Stimulated activated CD4-positive, alpha-beta T cell treated with anti-CD3 and anti-CD28 coated beads, TNF-alpha, amount 100 ng/mL, for 48 hours (primary cell): ENCODE measurements around the gene NCAM1.
"Not testable (repeated sequence)": the region's sequence is repeated elsewhere in the genome, so short reads cannot be mapped to it uniquely, and the experiment has no call there.

Source experiments
- DNase-seq, 3 donors: peaks; one replicate each; pipeline ENCODE4 v3.0.0-alpha.2; 2020; ENCODE audit warnings: low read depth in 3 of 3

The NCAM1 gene

GRCh38 chr11:112961146-112961668, at the start of gene NCAM1:
Gene NCAM1, plus strand, starts transcription at chr11:112961420.
- peak in 1 of 3 donors; percentile 16 for DNase-seq

- DNase-seq: no peak
Observed at GRCh38 chr11:112922606-112923005, 38.6 kb upstream of the NCAM1 start.

- DNase-seq: not testable (repeated sequence)
Observed at GRCh38 chr11:112924836-112925235, 36.4 kb upstream of the NCAM1 start.

- DNase-seq: no peak
Observed at GRCh38 chr11:112925516-112926310, 35.5 kb upstream of the NCAM1 start.

GRCh38 chr11:112928136-112928535, 33.1 kb upstream of the NCAM1 start:
- DNase-seq: no peak

- no peak for DNase-seq
Observed at GRCh38 chr11:112929432-112929831, 31.8 kb upstream of the NCAM1 start.

- no peak for DNase-seq
Observed at GRCh38 chr11:112931703-112932102, 29.5 kb upstream of the NCAM1 start.

GRCh38 chr11:112932593-112932992, 28.6 kb upstream of the NCAM1 start:
- DNase-seq: no peak

- no peak for DNase-seq
Observed at GRCh38 chr11:112933970-112934369, 27.2 kb upstream of the NCAM1 start.

GRCh38 chr11:112941104-112941503, 20.1 kb upstream of the NCAM1 start:
- DNase-seq: no peak

- DNase-seq: no peak
Observed at GRCh38 chr11:112942966-112943643, 18.1 kb upstream of the NCAM1 start.

GRCh38 chr11:112946866-112947265, 14.4 kb upstream of the NCAM1 start:
- DNase-seq: no peak

- no peak for DNase-seq
Observed at GRCh38 chr11:112949781-112950575, 11.2 kb upstream of the NCAM1 start.

- no peak for DNase-seq
Observed at GRCh38 chr11:112958670-112959069, 2.5 kb upstream of the NCAM1 start.

- DNase-seq: no peak
Observed at GRCh38 chr11:112961751-112962578, 745 bp downstream of the NCAM1 start.

GRCh38 chr11:112962579-112963367, 1.6 kb downstream of the NCAM1 start:
- DNase-seq: no peak

GRCh38 chr11:112963368-112963955, 2.2 kb downstream of the NCAM1 start:
- no peak for DNase-seq

- DNase-seq: no peak
Observed at GRCh38 chr11:112965656-112966055, 4.4 kb downstream of the NCAM1 start.

GRCh38 chr11:112966561-112966960, 5.3 kb downstream of the NCAM1 start:
- DNase-seq: no peak

GRCh38 chr11:112967082-112967481, 5.9 kb downstream of the NCAM1 start:
- DNase-seq: no peak
